HCT116 (cell line): Measurements from ENCODE around the gene TAF1B. TPM values are rescaled to one million over a fixed set of nuclear protein-coding genes. Genes with fewer than 3 reads are reported as not detected.

ENCODE experiments used
- ATAC-seq: fragments of 200-7000 bp; cut with Tn5 transposase; 2 replicates; pipeline ENCODE4 v1.9.1; 2020; ENCODE audit warnings: mild to moderate bottlenecking, moderate library complexity
- BruUV-seq: library from RNA; stranded (reverse); fragments of 400-500 nt; replicated peaks from 2 replicates; lab custom pipeline; 2021; lab: Mats Ljungman, UMichigan
- CTCF ChIA-PET: fragments of 300-600 bp; sonication (Branson Sonifier 250); formaldehyde crosslinking; loops from one replicate; lab custom pipeline; 2021; ENCODE audit warnings: antibody characterized with exemption; lab: Charles Lee
- POLR2A ChIA-PET: fragments of 300-600, 350-600 bp; sonication (Branson Sonifier 250); formaldehyde crosslinking; loops from one replicate; lab custom pipeline; 2021; ENCODE audit warnings: antibody characterized with exemption; lab: Charles Lee
- RAD21 ChIA-PET, 2 experiments: fragments of 300-600 bp; sonication (Branson Sonifier 250); formaldehyde crosslinking; loops; one replicate each; lab custom pipeline; 2023; ENCODE audit warnings: low total read pairs in 2 of 2; ENCODE audit not compliant: uncharacterized antibody in 2 of 2, unreplicated experiment in 2 of 2, low non-redundant PET in 1 of 2; lab: Charles Lee
- DNase-seq: peaks from one replicate; pipeline ENCODE4 v3.0.0-alpha.2; 2010; ENCODE audit warnings: low read depth, low spot score
- H2AFZ ChIP-seq: fragments of 200-600 bp; shearing (Covaris generic), sonication (generic); 2 replicates; pipeline ENCODE4 v1.6.1; 2017; ENCODE audit warnings: low read depth, mixed run types, mixed read lengths, antibody characterized with exemption, low read length; ENCODE audit not compliant: poor library complexity, severe bottlenecking
- H3K27ac ChIP-seq: 2 replicates; pipeline ENCODE4 v1.5.1; 2012; ENCODE audit warnings: low read depth, low read length
- H3K27me3 ChIP-seq: fragments of 200-600 bp; sonication (generic); 2 replicates; pipeline ENCODE4 v1.6.1; 2016; ENCODE audit warnings: mixed run types, low read length, mixed read lengths; ENCODE audit not compliant: insufficient read depth
- H3K36me3 ChIP-seq, 2 experiments: fragments of 200-500 bp in 1 of 2; fragments of 200-600 bp in 1 of 2; sonication (Bioruptor generic) in 1 of 2; sonication (generic) in 1 of 2; 2 replicates each; pipeline versions ENCODE4 v1.5.1 to v1.6.1; 2014 to 2016; ENCODE audit warnings: low read length in 2 of 2, inconsistent platforms in 1 of 2, mixed read lengths in 1 of 2, mixed run types in 1 of 2; ENCODE audit not compliant: insufficient read depth in 2 of 2, control insufficient read depth in 1 of 2
- H3K4me1 ChIP-seq, 2 experiments: fragments of 200-600 bp in 1 of 2; sonication (generic) in 1 of 2; 2 replicates each; pipeline versions ENCODE4 v1.5.1 to v1.6.1; 2012 to 2017; ENCODE audit warnings: low read length in 2 of 2, inconsistent platforms in 1 of 2, mild to moderate bottlenecking in 1 of 2, mixed read lengths in 1 of 2, mixed run types in 1 of 2, moderate library complexity in 1 of 2; ENCODE audit not compliant: insufficient read depth in 2 of 2, control insufficient read depth in 1 of 2
- H3K4me2 ChIP-seq: fragments of 200-600 bp; sonication (generic); 2 replicates; pipeline ENCODE4 v1.6.1; 2017; ENCODE audit warnings: mixed run types, low read length, mixed read lengths
- H3K4me3 ChIP-seq, 2 experiments: fragments of 200-600 bp in 1 of 2; sonication (generic) in 1 of 2; replicated peaks in 1 of 2; 2 replicates each; pipeline ENCODE4 v1.5.1; 2011 to 2016; ENCODE audit warnings: low read length in 2 of 2, control low read depth in 1 of 2, low read depth in 1 of 2, mild to moderate bottlenecking in 1 of 2, mixed read lengths in 1 of 2, mixed run types in 1 of 2
- H3K79me2 ChIP-seq: fragments of 200-600 bp; sonication (generic); 2 replicates; pipeline ENCODE4 v1.6.1; 2017; ENCODE audit warnings: mild to moderate bottlenecking, mixed run types, low read length, moderate library complexity, mixed read lengths; ENCODE audit not compliant: insufficient read depth
- H3K9ac ChIP-seq: fragments of 200-600 bp; sonication (generic); 2 replicates; pipeline ENCODE4 v1.6.1; 2016; ENCODE audit warnings: low read length, mixed read lengths
- H3K9me2 ChIP-seq: fragments of 200-600 bp; sonication (generic), shearing (Covaris generic); 2 replicates; pipeline ENCODE4 v1.6.1; 2017; ENCODE audit warnings: mixed run types, mild to moderate bottlenecking, moderate library complexity; ENCODE audit not compliant: insufficient read depth
- H3K9me3 ChIP-seq, 2 experiments: fragments of 200-500 bp in 1 of 2; fragments of 200-600 bp in 1 of 2; sonication (Bioruptor generic) in 1 of 2; sonication (generic) in 1 of 2; 2 replicates each; pipeline ENCODE4 v1.6.1; 2014 to 2017; ENCODE audit warnings: low read length in 2 of 2, mixed read lengths in 2 of 2, inconsistent platforms in 1 of 2, low read depth in 1 of 2, mild to moderate bottlenecking in 1 of 2, mixed run types in 1 of 2, moderate library complexity in 1 of 2; ENCODE audit not compliant: control insufficient read depth in 1 of 2, insufficient read depth in 1 of 2
- H4K20me1 ChIP-seq: fragments of 200-600 bp; sonication (generic), shearing (Covaris generic); 2 replicates; pipeline ENCODE4 v1.6.1; 2017; ENCODE audit warnings: mixed run types, mild to moderate bottlenecking, moderate library complexity; ENCODE audit not compliant: insufficient read depth
- CBX3 ChIP-seq: IDR thresholded peaks from 2 replicates; pipeline ENCODE4 v1.6.1; 2012; ENCODE audit warnings: low read depth
- CEBPB ChIP-seq: IDR thresholded peaks from 2 replicates; pipeline ENCODE4 v1.6.1; 2012; ENCODE audit warnings: low read depth
- EGR1 ChIP-seq: IDR thresholded peaks from 2 replicates; pipeline ENCODE4 v1.6.1; 2012; ENCODE audit warnings: low read depth
- ELF1 ChIP-seq: IDR thresholded peaks from 2 replicates; pipeline ENCODE4 v1.6.1; 2012; ENCODE audit warnings: low read depth, borderline replicate concordance
- EZH2 ChIP-seq: fragments of 200-600 bp; sonication (generic); IDR thresholded peaks from 2 replicates; pipeline ENCODE4 v1.6.1; 2017; ENCODE audit warnings: antibody characterized with exemption, mixed run types
- EZH2phosphoT487 ChIP-seq: fragments of 200-600 bp; IDR thresholded peaks from 2 replicates; pipeline ENCODE4 v1.6.1; 2018; ENCODE audit warnings: antibody characterized with exemption, borderline replicate concordance
- FOSL1 ChIP-seq: IDR thresholded peaks from 2 replicates; pipeline ENCODE4 v1.6.1; 2012; ENCODE audit warnings: low read depth
- JUND ChIP-seq: IDR thresholded peaks from 2 replicates; pipeline ENCODE4 v1.6.1; 2012
- POLR2A ChIP-seq: IDR thresholded peaks from 2 replicates; pipeline ENCODE4 v1.7.0; 2011; ENCODE audit warnings: borderline replicate concordance; ENCODE audit not compliant: insufficient read depth, insufficient read length; ENCODE audit errors: extremely low read depth
- POLR2AphosphoS5 ChIP-seq: IDR thresholded peaks from 2 replicates; pipeline ENCODE4 v1.6.1; 2011; ENCODE audit warnings: mild to moderate bottlenecking, low read depth, low read length, moderate library complexity
- RAD21 ChIP-seq: IDR thresholded peaks from 2 replicates; pipeline ENCODE4 v1.6.1; 2012; ENCODE audit warnings: low read depth, mild to moderate bottlenecking
- REST ChIP-seq: IDR thresholded peaks from 2 replicates; pipeline ENCODE4 v1.6.1; 2012; ENCODE audit warnings: low read depth
- SRF ChIP-seq: IDR thresholded peaks from 2 replicates; pipeline ENCODE4 v1.6.1; 2012; ENCODE audit warnings: low read depth
- TCF7L2 ChIP-seq: IDR thresholded peaks from 2 replicates; pipeline ENCODE4 v1.7.0; 2011; ENCODE audit warnings: borderline replicate concordance, inconsistent platforms; ENCODE audit not compliant: insufficient read depth, insufficient read length; ENCODE audit errors: extremely low read depth
- ZFX ChIP-seq: fragments of 450-650 bp; IDR thresholded peaks from 2 replicates; pipeline ENCODE4 v1.6.1; 2017
- ZNF274 ChIP-seq: fragments of 200-500 bp; sonication (Bioruptor generic); IDR thresholded peaks from 2 replicates; pipeline ENCODE4 v1.6.1; 2014; ENCODE audit warnings: mild to moderate bottlenecking, low read depth, low read length, inconsistent platforms
- intact Hi-C: fragments of 100-400 bp; cut with micrococcal nuclease; formaldehyde crosslinking; loops from 2 replicates; pipeline ENCODE4 v1.10.0; 2022
- total RNA-seq: library from RNA; stranded (reverse); gene quantifications from one replicate; pipeline ENCODE4 v1.2.1, GENCODE V29; 2021; ENCODE audit not compliant: unreplicated experiment
- TF ChIP-seq, protein P1 (sequence below): IDR thresholded peaks from 2 replicates; pipeline ENCODE4 v1.6.1; 2012
- TF ChIP-seq, protein P2 (sequence below), 3 experiments: fragments of 200-600 bp in 1 of 3; sonication (generic) in 1 of 3; IDR thresholded peaks in 2 of 3; conservative IDR thresholded peaks in 1 of 3; 2 replicates each; pipeline ENCODE4 v1.5.1; 2012 to 2017; ENCODE audit warnings: low read depth in 2 of 3, low read length in 2 of 3, antibody characterized with exemption in 1 of 3, borderline replicate concordance in 1 of 3, control low read depth in 1 of 3, mild to moderate bottlenecking in 1 of 3, mixed read lengths in 1 of 3, mixed run types in 1 of 3, moderate library complexity in 1 of 3; ENCODE audit not compliant: insufficient read depth in 1 of 3

Gene TAF1B
- total RNA-seq, 1 experiment from 2014 or later, result 27.9 TPM

DNA sequence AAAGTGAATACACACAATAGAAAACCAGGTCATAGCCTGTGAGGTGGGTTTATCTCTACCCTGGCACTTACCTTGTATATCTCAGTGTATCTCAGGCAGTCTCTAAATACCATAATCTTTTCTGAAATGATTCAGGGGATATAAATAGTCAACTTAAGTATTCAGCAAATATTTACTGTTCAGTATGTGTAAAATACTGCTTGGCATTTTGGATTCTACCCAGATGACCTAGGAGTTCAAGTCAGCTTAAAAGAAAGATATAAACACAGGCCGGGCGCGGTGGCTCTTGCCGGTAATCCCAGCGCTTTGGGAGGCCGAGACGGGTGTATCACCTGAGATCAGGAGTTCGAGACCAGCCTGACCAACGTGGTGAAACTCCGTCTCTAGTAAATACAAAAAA lies 132.1 kb downstream of the TAF1B start:
- H3K9ac ChIP-seq, result no peak overlapping the region
- ATAC-seq, result peak; percentile 15
- peaks cover 31 to 35% of the 10 kb centered on the region in 2 experiments for H3K4me1 ChIP-seq
- no peak for DNase-seq
- RAD21 ChIA-PET, result no interaction called here
- TF ChIP-seq CBX3 (no peak), SRF (no peak), ZNF274 (no peak), EZH2phosphoT487 (no peak), REST (no peak), POLR2A (no peak), JUND (no peak), RAD21 (no peak), EGR1 (no peak), TCF7L2 (no peak), POLR2AphosphoS5 (no peak), ELF1 (no peak), ZFX (no peak), FOSL1 (no peak), CEBPB (no peak), EZH2 (no peak)
- TF ChIP-seq, protein P1, sequence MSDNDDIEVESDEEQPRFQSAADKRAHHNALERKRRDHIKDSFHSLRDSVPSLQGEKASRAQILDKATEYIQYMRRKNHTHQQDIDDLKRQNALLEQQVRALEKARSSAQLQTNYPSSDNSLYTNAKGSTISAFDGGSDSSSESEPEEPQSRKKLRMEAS, result no peak
- TF ChIP-seq, protein P2, sequence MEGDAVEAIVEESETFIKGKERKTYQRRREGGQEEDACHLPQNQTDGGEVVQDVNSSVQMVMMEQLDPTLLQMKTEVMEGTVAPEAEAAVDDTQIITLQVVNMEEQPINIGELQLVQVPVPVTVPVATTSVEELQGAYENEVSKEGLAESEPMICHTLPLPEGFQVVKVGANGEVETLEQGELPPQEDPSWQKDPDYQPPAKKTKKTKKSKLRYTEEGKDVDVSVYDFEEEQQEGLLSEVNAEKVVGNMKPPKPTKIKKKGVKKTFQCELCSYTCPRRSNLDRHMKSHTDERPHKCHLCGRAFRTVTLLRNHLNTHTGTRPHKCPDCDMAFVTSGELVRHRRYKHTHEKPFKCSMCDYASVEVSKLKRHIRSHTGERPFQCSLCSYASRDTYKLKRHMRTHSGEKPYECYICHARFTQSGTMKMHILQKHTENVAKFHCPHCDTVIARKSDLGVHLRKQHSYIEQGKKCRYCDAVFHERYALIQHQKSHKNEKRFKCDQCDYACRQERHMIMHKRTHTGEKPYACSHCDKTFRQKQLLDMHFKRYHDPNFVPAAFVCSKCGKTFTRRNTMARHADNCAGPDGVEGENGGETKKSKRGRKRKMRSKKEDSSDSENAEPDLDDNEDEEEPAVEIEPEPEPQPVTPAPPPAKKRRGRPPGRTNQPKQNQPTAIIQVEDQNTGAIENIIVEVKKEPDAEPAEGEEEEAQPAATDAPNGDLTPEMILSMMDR (IDR thresholded peaks at IDR 0.05 in 2 of 3, conservative IDR thresholded peaks at IDR 0.05 in 1 of 3; ENCODE audit: borderline replicate concordance in 1 of 3, insufficient read depth in 1 of 3, low read depth in 2 of 3, low read length in 2 of 3), result no peak
- TF ChIP-seq, all 23 proteins: peak for 0
- H3K9me3 ChIP-seq, result no peaks in the 10 kb centered on the region
- H3K36me3 ChIP-seq, result no peaks in the 10 kb centered on the region
- peak overlapping the region; percentile 84 for H3K4me2 ChIP-seq
- no peak overlapping the region for H2AFZ ChIP-seq
- no TSS peak for BruUV-seq
- ChIA-PET CTCF (no interaction called here), POLR2A (no interaction called here)
- no peaks in the 10 kb centered on the region for H3K79me2 ChIP-seq
- H3K27me3 ChIP-seq, result no peaks in the 10 kb centered on the region
- 0 out of 4 replicates have a peak overlapping the region, but pooled peaks of 1 of the 2 experiments have one; percentile 27 for H3K4me3 ChIP-seq
- no peaks in the 10 kb centered on the region for H4K20me1 ChIP-seq
- H3K9me2 ChIP-seq, result no peaks in the 10 kb centered on the region
- intact Hi-C loops, result loop anchor here (2.0 kb wide), 1 partner anchor 23 kb away; no protein-coding TSS in a partner anchor
- H3K27ac ChIP-seq, result no peak overlapping the region
